GM12878 (cell line): ENCODE measurements around the gene PATL2. TPM values are rescaled to one million over a fixed set of nuclear protein-coding genes. Genes with fewer than 3 reads are reported as not detected.
A peak's percentile ranks its signal among the peaks of the same experiment; 100 is the strongest.

Source experiments
- CHD2 ChIP-seq: IDR thresholded peaks from 2 replicates; pipeline ENCODE4 v1.6.1; 2011; ENCODE audit warnings: low read depth, low read length, improper control_type of control experiment, borderline replicate concordance
- ESRRA ChIP-seq: IDR thresholded peaks from 2 replicates; pipeline ENCODE4 v1.6.1; 2012; ENCODE audit warnings: mild to moderate bottlenecking, low read length, improper control_type of control experiment
- EZH2 ChIP-seq: IDR thresholded peaks from 2 replicates; pipeline ENCODE4 v1.6.1; 2012; ENCODE audit warnings: low read depth, mild to moderate bottlenecking, control low read depth, inconsistent platforms, low read length, borderline replicate concordance; ENCODE audit not compliant: control insufficient read depth
- HDAC2 ChIP-seq: fragments of 200-600 bp; sonication (generic); IDR thresholded peaks from 2 replicates; pipeline ENCODE4 v1.6.1; 2017
- KDM1A ChIP-seq: fragments of 200-600 bp; sonication (generic); IDR thresholded peaks from 2 replicates; pipeline ENCODE4 v1.6.1; 2016; ENCODE audit warnings: borderline replicate concordance
- MTA3 ChIP-seq: IDR thresholded peaks from 2 replicates; pipeline ENCODE4 v1.6.1; 2012; ENCODE audit warnings: low read length, inconsistent platforms, borderline replicate concordance
- NRF1 ChIP-seq: conservative IDR thresholded peaks from 2 replicates; pipeline ENCODE4 v1.6.1; 2011; ENCODE audit warnings: mild to moderate bottlenecking, low read depth, low read length, improper control_type of control experiment
- POLR2A ChIP-seq: IDR thresholded peaks from 2 replicates; pipeline ENCODE4 v1.6.1; 2011; ENCODE audit warnings: low read depth, mild to moderate bottlenecking, low read length
- POLR2AphosphoS2 ChIP-seq: IDR thresholded peaks from 2 replicates; pipeline ENCODE4 v1.6.1; 2011; ENCODE audit warnings: low read depth, mild to moderate bottlenecking, low read length, improper control_type of control experiment, moderate library complexity
- RB1 ChIP-seq: fragments of 450-650 bp; formaldehyde crosslinking; IDR thresholded peaks from 2 replicates; pipeline ENCODE4 v1.6.1; 2017; ENCODE audit warnings: mild to moderate bottlenecking, borderline replicate concordance
- RFX5 ChIP-seq: IDR thresholded peaks from 2 replicates; pipeline ENCODE4 v1.6.1; 2011; ENCODE audit warnings: low read depth, low read length, improper control_type of control experiment
- SIN3A ChIP-seq: IDR thresholded peaks from 2 replicates; pipeline ENCODE4 v1.6.1; 2012; ENCODE audit warnings: low read depth, low read length, improper control_type of control experiment
- SMARCA5 ChIP-seq: fragments of 450-650 bp; IDR thresholded peaks from 2 replicates; pipeline ENCODE4 v1.6.1; 2017; ENCODE audit warnings: mild to moderate bottlenecking
- STAT1 ChIP-seq: fragments of 450-650 bp; conservative IDR thresholded peaks from 2 replicates; pipeline ENCODE4 v1.6.1; 2014; ENCODE audit warnings: antibody characterized with exemption, mild to moderate bottlenecking
- YBX1 ChIP-seq: fragments of 450-650 bp; IDR thresholded peaks from 2 replicates; pipeline ENCODE4 v1.6.1; 2016; ENCODE audit warnings: antibody characterized with exemption
- ZNF24 ChIP-seq: fragments of 450-650 bp; IDR thresholded peaks from 2 replicates; pipeline ENCODE4 v1.6.1; 2017; ENCODE audit warnings: antibody characterized with exemption, mild to moderate bottlenecking
- ZNF274 ChIP-seq: IDR thresholded peaks from one replicate; pipeline ENCODE4 v1.8.0; 2011; ENCODE audit not compliant: insufficient read length, insufficient read depth
- polyA plus RNA-seq, 11 experiments: library from polyadenylated mRNA; depleted of rRNA in 4 of 11; unstranded in 6 of 11; stranded (reverse) in 5 of 11; fragments of >200 nt; fragmentation: Nextera tagmentation in 4 of 11; fragmentation: Illumina TruSeq in 1 of 11; extraction: Ambion mirVana in 4 of 11; extraction: Trizol in 1 of 11; gene quantifications; 1 replicate in 1 of 11; 2 replicates in 10 of 11; pipeline versions ENCODE4 v1.2.1 to v1.2.3, GENCODE V29; 2011 to 2016; ENCODE audit warnings: inconsistent platforms in 2 of 11, missing spikeins in 2 of 11, low read depth in 1 of 11
- total RNA-seq, 4 experiments: library from RNA; depleted of rRNA in 3 of 4; stranded (reverse); fragments of >200 nt in 3 of 4; fragmentation: Illumina TruSeq in 1 of 4; extraction: Trizol in 1 of 4; gene quantifications; 2 replicates each; pipeline versions ENCODE4 v1.2.1 to v1.2.3, GENCODE V29; 2013 to 2021
- TF ChIP-seq, protein P1 (sequence below): fragments of 450-650 bp; formaldehyde crosslinking; IDR thresholded peaks from 2 replicates; pipeline ENCODE4 v1.5.0; 2022; ENCODE audit warnings: mild to moderate bottlenecking, missing genetic modification characterization
- TF ChIP-seq, protein P2 (sequence below): IDR thresholded peaks from 2 replicates; pipeline ENCODE4 v1.6.1; 2012; ENCODE audit warnings: low read depth, low read length, improper control_type of control experiment
- TF ChIP-seq, protein P3 (sequence below): fragments of 450-650 bp; IDR thresholded peaks from 2 replicates; pipeline ENCODE4 v1.6.1; 2017; ENCODE audit warnings: mild to moderate bottlenecking, moderate library complexity
- TF ChIP-seq, protein P4 (sequence below): IDR thresholded peaks from 2 replicates; pipeline ENCODE4 v1.6.1; 2011; ENCODE audit warnings: mild to moderate bottlenecking, low read depth, low read length, moderate library complexity; ENCODE audit not compliant: insufficient replicate concordance
- TF ChIP-seq, protein P5 (sequence below): IDR thresholded peaks from 2 replicates; pipeline ENCODE4 v1.6.1; 2012; ENCODE audit warnings: low read depth, low read length, improper control_type of control experiment

Gene PATL2
- total and polyA plus RNA-seq, 10 of the 15 experiments (the other 5 are each of a cell fraction or from before 2014, with no cell fraction given): 4.2 to 16.2 (median 12.1) TPM

GRCh38 chr15:44711743-44712345, 721 bp upstream of the PATL2 start (continued):
- TF ChIP-seq, protein P1, sequence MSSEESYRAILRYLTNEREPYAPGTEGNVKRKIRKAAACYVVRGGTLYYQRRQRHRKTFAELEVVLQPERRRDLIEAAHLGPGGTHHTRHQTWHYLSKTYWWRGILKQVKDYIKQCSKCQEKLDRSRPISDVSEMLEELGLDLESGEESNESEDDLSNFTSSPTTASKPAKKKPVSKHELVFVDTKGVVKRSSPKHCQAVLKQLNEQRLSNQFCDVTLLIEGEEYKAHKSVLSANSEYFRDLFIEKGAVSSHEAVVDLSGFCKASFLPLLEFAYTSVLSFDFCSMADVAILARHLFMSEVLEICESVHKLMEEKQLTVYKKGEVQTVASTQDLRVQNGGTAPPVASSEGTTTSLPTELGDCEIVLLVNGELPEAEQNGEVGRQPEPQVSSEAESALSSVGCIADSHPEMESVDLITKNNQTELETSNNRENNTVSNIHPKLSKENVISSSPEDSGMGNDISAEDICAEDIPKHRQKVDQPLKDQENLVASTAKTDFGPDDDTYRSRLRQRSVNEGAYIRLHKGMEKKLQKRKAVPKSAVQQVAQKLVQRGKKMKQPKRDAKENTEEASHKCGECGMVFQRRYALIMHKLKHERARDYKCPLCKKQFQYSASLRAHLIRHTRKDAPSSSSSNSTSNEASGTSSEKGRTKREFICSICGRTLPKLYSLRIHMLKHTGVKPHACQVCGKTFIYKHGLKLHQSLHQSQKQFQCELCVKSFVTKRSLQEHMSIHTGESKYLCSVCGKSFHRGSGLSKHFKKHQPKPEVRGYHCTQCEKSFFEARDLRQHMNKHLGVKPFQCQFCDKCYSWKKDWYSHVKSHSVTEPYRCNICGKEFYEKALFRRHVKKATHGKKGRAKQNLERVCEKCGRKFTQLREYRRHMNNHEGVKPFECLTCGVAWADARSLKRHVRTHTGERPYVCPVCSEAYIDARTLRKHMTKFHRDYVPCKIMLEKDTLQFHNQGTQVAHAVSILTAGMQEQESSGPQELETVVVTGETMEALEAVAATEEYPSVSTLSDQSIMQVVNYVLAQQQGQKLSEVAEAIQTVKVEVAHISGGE (CRISPR knock-in tag): peak; percentile 29; the same call in 1 of the 2 replicates
- TF ChIP-seq YBX1 (no peak), ESRRA (no peak), EZH2 (no peak), MTA3 (peak; percentile 56; the same call in 1 of the 2 replicates), RFX5 (no peak), SMARCA5 (no peak), NRF1 (no peak), STAT1 (no peak), HDAC2 (no peak), POLR2A (peak; percentile 85), ZNF24 (no peak), KDM1A (no peak), RB1 (no peak; the same call in 1 of the 2 replicates), ZNF274 (no peak), CHD2 (0 out of 2 replicates have a peak, but pooled peaks have one; percentile 4), SIN3A (no peak; the same call in 1 of the 2 replicates), POLR2AphosphoS2 (no peak)
- TF ChIP-seq, protein P2, sequence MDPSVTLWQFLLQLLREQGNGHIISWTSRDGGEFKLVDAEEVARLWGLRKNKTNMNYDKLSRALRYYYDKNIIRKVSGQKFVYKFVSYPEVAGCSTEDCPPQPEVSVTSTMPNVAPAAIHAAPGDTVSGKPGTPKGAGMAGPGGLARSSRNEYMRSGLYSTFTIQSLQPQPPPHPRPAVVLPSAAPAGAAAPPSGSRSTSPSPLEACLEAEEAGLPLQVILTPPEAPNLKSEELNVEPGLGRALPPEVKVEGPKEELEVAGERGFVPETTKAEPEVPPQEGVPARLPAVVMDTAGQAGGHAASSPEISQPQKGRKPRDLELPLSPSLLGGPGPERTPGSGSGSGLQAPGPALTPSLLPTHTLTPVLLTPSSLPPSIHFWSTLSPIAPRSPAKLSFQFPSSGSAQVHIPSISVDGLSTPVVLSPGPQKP: no peak; the same call in 1 of the 2 replicates
- TF ChIP-seq, protein P3, sequence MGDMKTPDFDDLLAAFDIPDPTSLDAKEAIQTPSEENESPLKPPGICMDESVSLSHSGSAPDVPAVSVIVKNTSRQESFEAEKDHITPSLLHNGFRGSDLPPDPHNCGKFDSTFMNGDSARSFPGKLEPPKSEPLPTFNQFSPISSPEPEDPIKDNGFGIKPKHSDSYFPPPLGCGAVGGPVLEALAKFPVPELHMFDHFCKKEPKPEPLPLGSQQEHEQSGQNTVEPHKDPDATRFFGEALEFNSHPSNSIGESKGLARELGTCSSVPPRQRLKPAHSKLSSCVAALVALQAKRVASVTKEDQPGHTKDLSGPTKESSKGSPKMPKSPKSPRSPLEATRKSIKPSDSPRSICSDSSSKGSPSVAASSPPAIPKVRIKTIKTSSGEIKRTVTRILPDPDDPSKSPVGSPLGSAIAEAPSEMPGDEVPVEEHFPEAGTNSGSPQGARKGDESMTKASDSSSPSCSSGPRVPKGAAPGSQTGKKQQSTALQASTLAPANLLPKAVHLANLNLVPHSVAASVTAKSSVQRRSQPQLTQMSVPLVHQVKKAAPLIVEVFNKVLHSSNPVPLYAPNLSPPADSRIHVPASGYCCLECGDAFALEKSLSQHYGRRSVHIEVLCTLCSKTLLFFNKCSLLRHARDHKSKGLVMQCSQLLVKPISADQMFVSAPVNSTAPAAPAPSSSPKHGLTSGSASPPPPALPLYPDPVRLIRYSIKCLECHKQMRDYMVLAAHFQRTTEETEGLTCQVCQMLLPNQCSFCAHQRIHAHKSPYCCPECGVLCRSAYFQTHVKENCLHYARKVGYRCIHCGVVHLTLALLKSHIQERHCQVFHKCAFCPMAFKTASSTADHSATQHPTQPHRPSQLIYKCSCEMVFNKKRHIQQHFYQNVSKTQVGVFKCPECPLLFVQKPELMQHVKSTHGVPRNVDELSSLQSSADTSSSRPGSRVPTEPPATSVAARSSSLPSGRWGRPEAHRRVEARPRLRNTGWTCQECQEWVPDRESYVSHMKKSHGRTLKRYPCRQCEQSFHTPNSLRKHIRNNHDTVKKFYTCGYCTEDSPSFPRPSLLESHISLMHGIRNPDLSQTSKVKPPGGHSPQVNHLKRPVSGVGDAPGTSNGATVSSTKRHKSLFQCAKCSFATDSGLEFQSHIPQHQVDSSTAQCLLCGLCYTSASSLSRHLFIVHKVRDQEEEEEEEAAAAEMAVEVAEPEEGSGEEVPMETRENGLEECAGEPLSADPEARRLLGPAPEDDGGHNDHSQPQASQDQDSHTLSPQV: no peak
- TF ChIP-seq, protein P4, sequence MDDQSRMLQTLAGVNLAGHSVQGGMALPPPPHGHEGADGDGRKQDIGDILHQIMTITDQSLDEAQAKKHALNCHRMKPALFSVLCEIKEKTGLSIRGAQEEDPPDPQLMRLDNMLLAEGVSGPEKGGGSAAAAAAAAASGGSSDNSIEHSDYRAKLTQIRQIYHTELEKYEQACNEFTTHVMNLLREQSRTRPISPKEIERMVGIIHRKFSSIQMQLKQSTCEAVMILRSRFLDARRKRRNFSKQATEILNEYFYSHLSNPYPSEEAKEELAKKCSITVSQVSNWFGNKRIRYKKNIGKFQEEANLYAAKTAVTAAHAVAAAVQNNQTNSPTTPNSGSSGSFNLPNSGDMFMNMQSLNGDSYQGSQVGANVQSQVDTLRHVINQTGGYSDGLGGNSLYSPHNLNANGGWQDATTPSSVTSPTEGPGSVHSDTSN: peak; percentile 28
- TF ChIP-seq, protein P5, sequence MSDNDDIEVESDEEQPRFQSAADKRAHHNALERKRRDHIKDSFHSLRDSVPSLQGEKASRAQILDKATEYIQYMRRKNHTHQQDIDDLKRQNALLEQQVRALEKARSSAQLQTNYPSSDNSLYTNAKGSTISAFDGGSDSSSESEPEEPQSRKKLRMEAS: peak; percentile 13
